Measurements from ENCODE around the gene QPCT. TPM values are rescaled to one million over a fixed set of nuclear protein-coding genes. Genes with fewer than 3 reads are reported as not detected.

The QPCT gene
- total and polyA plus RNA-seq, 7 donors: 0.36 to 10.6 (median 2.5) TPM

- no peak overlapping the region for H3K4me3 ChIP-seq
- no peak overlapping the region for H3K27ac ChIP-seq
- H3K4me1 ChIP-seq: no peaks in the 10 kb centered on the region
- H3K36me3 ChIP-seq (ENCODE audit: insufficient read depth in 1 of 2, low read depth in 1 of 2): no peaks in the 10 kb centered on the region
- 88 to 96% (median 94%) methylated on average over 1 of the region's 1 CpG for WGBS, 3 donors
- ATAC-seq (no peak), DNase-seq (no peak)
- intact Hi-C loops (cut with DNase I): loop anchor here (2.0 to 5.0 kb wide), 3 partner anchors 435 to 496 kb away; no protein-coding TSS in a partner anchor
- TF ChIP-seq CTCF (IDR thresholded peaks at IDR 0.05): no peak
- no peaks in the 10 kb centered on the region for H3K9me3 ChIP-seq
- H3K27me3 ChIP-seq (ENCODE audit: insufficient read depth in 3 of 3, low read length in 2 of 3): no peaks in the 10 kb centered on the region
Measured at GRCh38 chr2:37396890-37397565, 52.6 kb downstream of the QPCT start.

- DNase-seq (no peak), ATAC-seq (no peak)
- Histone ChIP-seq H3K9me3 (no peaks in the 10 kb centered on the region), H3K27ac (no peak overlapping the region), H3K4me3 (no peak overlapping the region), H3K36me3 (ENCODE audit: insufficient read depth in 1 of 2, low read depth in 1 of 2) (no peaks in the 10 kb centered on the region), H3K27me3 (ENCODE audit: insufficient read depth in 3 of 3, low read length in 2 of 3) (no peaks in the 10 kb centered on the region), H3K4me1 (no peaks in the 10 kb centered on the region)
- TF ChIP-seq CTCF (IDR thresholded peaks at IDR 0.05): no peak
- WGBS, 3 donors: 94 to 98% (median 95%) methylated on average over 1 of the region's 1 CpG
- intact Hi-C loops (cut with DNase I): loop anchor here (5.0 kb wide), 2 partner anchors 433 to 478 kb away; no protein-coding TSS in a partner anchor
Measured at GRCh38 chr2:37398990-37399389, 54.6 kb downstream of the QPCT start.

- DNase-seq (no peak), ATAC-seq (no peak)
- intact Hi-C loops (cut with DNase I): no loop called here
- Histone ChIP-seq H3K9me3 (no peaks in the 10 kb centered on the region), H3K36me3 (ENCODE audit: insufficient read depth in 1 of 2, low read depth in 1 of 2) (no peaks in the 10 kb centered on the region), H3K27ac (no peak overlapping the region), H3K4me3 (no peak overlapping the region), H3K4me1 (no peaks in the 10 kb centered on the region), H3K27me3 (ENCODE audit: insufficient read depth in 3 of 3, low read length in 2 of 3) (no peaks in the 10 kb centered on the region)
- 96 to 97% (median 96%) methylated on average over 4 of the region's 4 CpGs for WGBS, 3 donors
- no peak for TF ChIP-seq CTCF (IDR thresholded peaks at IDR 0.05)
Measured at GRCh38 chr2:37400041-37400440, 55.6 kb downstream of the QPCT start.

GRCh38 chr2:37402636-37403035 is 58.2 kb downstream of the QPCT start:
- no peak for ATAC-seq
- 92 to 97% (median 96%) methylated on average over 6 of the region's 6 CpGs for WGBS, 3 donors
- no peaks in the 10 kb centered on the region for H3K4me1 ChIP-seq
- no peak overlapping the region for H3K4me3 ChIP-seq
- no peak overlapping the region for H3K27ac ChIP-seq
- intact Hi-C loops (cut with DNase I): no loop called here
- no peak for DNase-seq
- no peaks in the 10 kb centered on the region for H3K27me3 ChIP-seq (ENCODE audit: insufficient read depth in 3 of 3, low read length in 2 of 3)
- no peaks in the 10 kb centered on the region for H3K9me3 ChIP-seq
- H3K36me3 ChIP-seq (ENCODE audit: insufficient read depth in 1 of 2, low read depth in 1 of 2): no peaks in the 10 kb centered on the region
- TF ChIP-seq CTCF (IDR thresholded peaks at IDR 0.05): no peak

- Histone ChIP-seq H3K36me3 (ENCODE audit: insufficient read depth in 1 of 2, low read depth in 1 of 2) (no peaks in the 10 kb centered on the region), H3K4me1 (no peaks in the 10 kb centered on the region), H3K4me3 (no peak overlapping the region), H3K27me3 (ENCODE audit: insufficient read depth in 3 of 3, low read length in 2 of 3) (no peaks in the 10 kb centered on the region), H3K9me3 (no peaks in the 10 kb centered on the region), H3K27ac (no peak overlapping the region)
- intact Hi-C loops (cut with DNase I): no loop called here
- 70 to 79% (median 76%) methylated on average over 2 of the region's 2 CpGs for WGBS, 3 donors
- DNase-seq (no peak), ATAC-seq (no peak)
- no peak for TF ChIP-seq CTCF (IDR thresholded peaks at IDR 0.05)
Measured at GRCh38 chr2:37405781-37406180, 61.4 kb downstream of the QPCT start.

Data from psoas muscle (tissue), 8 donors.